Umbilical cord (tissue), 2 donors: Measurements from ENCODE around the gene SC5D. TPM values are rescaled to one million over a fixed set of nuclear protein-coding genes. Genes with fewer than 3 reads are reported as not detected.

Experiments used
- DNase-seq: peaks from one replicate; pipeline ENCODE4 v3.0.0-alpha.2; 2015; ENCODE audit warnings: low spot score
- total RNA-seq: library from RNA; depleted of rRNA; stranded (reverse); fragments of >200 nt; gene quantifications from one replicate; pipeline ENCODE4 v1.2.3, GENCODE V29; 2014; ENCODE audit warnings: low replicate concordance; ENCODE audit not compliant: insufficient read depth

The SC5D gene
- total RNA-seq, 1 donor from 2014 or later = 31.1 TPM

DNA sequence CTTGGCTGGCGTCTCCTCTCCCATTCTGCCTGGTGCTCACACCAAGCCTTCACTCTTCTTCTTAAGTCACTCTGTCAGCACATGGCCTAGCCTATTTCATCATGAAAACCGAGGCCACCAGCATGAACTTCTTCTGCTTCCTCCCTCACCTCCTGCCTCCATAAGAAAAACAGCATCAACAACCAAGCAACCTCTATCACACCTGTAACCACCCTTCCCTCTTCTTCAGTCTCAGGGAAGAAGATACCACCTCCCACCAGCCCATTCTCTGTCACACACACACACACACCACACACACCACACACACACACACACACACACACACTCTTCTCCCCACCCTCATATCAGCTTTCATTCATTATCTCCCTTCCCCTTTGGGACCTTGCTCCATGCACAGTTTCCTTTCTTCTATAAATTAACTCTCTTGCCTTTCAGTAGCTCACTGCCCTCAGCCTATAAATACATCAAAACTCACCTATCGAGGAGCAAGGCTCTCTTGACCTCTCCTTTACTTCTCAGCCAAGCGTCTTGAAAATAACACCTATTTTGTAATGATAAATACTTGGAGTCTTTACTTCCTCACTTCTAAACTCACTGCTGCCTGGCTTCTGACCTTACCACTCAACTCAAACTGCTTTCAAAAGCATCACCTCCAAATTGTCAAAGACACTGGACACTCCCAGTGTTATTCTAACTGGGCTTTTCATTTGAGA lies 36.6 kb downstream of the SC5D start:
- no peak for DNase-seq

- no peak for DNase-seq
Observed at GRCh38 chr11:121329781-121330395, 37.3 kb downstream of the SC5D start.

- no peak for DNase-seq
Observed at GRCh38 chr11:121330614-121331435, 38.3 kb downstream of the SC5D start.

- no peak for DNase-seq
Observed at GRCh38 chr11:121334973-121335710, 42.6 kb downstream of the SC5D start.

DNA sequence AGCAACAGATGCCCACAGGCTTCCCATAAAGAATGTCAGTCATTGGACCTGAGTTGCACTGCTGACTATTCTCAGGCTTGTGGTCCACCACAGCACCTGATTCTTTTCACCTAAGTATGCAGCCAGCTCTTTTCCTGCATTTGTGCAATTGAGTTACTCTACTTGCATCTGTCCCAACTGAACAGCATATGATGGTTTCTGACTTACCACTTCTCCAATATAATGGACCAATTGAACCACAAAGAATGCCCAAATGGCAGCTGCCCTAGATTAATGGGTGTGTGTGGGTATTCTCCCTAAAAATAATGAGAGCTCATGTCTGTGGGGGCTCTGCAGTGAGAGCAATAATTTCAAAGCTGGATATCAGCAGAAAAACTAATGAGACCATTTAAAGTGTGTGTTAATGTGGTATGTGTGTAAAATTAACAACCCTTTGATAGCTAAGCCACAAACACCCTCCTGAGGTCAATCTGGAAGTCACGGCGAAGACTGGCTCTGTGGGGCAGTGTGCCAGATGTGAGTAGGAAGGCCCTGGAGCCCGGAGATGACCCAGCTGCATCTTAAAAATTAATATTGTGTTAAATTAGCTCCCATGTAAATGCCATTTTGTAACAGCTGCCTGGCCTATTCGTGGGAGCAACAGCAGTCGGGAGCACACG lies 43.8 kb downstream of the SC5D start:
- no peak for DNase-seq

DNA sequence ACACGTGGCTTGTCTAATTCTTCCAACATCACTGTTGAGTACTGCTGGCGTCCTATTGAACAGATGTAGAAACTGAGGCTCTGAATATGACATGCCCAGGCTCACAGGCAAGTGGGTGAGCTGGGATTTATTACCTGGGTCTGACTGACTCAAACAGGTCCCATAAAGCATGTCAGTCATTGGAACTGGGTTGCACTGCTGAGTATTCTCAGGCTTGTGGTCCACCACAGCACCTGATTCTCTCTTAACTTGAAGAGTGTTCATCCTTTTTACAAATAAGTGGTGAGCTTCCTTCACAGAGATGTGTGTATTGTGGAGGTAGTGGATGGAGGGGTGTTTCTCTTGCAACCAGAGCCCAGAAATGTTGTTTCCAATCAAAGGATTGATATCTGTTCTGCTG lies 44.5 kb downstream of the SC5D start:
- DNase-seq = no peak

DNA sequence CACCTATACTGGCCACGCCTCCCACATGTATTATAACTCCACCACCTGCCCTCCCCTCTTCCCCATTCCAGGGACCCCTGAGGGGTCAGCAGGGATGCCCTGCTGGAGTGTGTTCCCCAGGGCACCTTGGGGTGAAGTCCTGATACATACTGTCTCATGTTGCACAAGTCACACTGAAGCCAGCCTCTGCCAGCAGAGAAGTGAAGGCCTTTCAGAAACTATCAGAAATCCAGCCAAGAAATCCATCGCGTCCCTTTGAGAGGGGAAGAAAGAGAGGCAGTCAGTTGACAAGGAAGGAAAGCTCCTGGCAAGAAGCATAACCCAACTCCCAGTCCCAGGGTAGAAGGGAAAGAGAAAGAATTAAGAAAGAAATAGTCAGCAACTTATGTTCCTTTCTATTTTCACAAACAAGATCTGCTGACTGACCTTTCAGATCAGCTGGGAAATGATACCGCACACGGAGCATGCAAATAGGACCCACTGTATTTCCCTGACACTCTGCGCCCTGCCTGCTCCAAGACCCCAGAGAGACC lies 45.2 kb downstream of the SC5D start:
- no peak for DNase-seq

GRCh38 chr11:121338536-121338935 lies 46.0 kb downstream of the SC5D start:
- no peak for DNase-seq

DNA sequence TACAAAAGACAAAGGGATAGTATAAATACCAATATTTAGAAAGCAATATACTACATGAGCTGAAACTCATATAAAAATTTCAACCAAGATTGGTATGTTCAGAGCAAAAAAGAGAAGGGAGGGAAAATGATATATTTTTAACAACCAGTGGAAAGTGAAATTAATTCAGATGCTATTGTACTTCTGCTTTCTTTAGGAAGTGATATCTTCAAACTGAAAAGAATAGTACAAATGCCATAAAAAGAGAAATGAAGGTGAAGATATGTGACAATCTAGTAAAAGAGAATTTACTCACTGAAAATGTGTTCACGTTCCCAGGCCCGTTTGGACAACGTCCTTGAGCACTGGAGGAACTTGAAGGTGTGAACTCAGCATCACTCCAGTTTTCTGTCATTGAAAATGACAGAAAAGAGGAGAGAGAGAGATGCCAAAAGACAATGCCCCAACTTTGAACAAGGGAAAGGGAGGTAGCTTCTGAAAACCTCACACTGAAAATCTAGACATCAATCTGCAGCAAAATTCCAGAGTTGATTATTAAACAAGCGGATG lies 47.5 kb downstream of the SC5D start:
- DNase-seq = no peak

DNA sequence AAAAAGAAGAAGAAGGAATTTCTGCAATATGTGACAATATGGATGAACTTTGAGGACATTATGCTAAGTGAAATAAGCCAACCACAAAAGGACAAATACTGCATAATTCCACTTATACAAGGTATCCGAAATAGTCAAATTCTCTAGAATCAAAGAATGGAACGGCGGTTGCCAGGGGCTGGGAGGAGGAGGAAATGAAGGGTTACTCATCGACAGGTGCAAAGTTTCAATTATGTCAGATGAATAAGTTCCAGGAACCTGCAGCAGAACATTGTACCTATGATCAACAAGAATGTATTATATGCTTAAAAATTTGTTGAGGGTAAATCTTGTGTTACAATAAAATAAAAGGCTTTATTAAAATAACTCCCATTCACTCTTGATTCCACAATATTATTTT lies 49.0 kb downstream of the SC5D start:
- DNase-seq = no peak

DNA sequence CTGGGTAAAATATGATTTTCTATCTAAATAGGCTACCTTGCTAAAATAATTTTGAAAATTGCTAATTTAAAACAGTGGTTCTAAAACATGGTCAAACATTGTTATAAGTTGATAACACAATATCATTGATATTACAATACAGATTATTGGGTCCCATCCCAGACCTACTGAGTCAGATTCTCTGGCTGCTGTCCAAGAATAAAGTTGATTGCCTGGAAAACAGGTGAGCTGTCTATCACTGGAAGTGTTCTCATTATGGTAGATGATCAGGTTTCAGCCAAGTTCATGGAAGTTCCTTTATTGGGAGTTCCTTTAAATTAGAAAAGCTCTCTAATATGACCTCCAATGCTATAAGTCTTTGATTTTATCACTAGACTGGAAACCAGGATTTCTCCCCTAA lies 52.3 kb downstream of the SC5D start:
- DNase-seq = no peak

DNA sequence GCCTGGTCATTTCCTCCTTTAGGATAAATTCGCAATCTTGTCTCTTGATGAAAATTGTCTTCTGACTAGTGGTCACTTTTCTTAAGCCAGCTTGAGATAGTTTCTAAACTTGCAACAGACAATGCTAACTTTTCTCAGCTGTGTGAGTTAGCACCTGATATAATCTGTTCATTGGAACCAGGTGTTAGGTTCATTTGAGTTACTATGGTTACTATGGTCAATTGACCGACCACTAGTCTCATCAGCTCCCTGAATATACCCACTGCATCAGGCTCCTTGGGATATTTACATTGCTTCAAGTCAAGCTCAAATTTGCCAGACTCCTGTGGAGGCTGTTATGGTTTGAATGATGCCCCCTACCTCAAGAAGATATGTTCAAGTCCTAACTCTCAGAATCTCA lies 54.5 kb downstream of the SC5D start:
- no peak for DNase-seq

- DNase-seq = peak; percentile 80
Observed at GRCh38 chr11:121347813-121348212, 55.2 kb downstream of the SC5D start.

- no peak for DNase-seq
Observed at GRCh38 chr11:121348220-121348875, 55.8 kb downstream of the SC5D start.

DNA sequence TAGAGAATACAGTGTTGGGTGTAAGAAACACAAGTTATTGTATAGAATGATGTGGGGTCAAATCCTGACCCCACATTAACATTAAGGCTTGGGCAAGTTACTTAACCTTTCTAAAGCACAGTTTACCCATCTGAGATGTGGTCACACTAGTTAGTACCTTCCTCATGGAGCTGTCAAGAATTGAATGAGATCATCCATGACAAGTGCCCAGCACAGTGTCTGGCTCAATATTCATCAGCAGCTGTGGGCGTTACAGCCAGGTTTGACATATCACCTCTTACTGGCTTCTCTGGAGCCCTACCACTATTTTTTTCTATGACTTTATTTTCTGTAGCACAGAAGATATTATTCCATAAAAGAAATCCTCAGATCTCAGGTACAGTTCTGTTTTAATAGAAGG lies 57.2 kb downstream of the SC5D start:
- DNase-seq = no peak

GRCh38 chr11:121350314-121351082 lies 57.9 kb downstream of the SC5D start:
- no peak for DNase-seq

DNA sequence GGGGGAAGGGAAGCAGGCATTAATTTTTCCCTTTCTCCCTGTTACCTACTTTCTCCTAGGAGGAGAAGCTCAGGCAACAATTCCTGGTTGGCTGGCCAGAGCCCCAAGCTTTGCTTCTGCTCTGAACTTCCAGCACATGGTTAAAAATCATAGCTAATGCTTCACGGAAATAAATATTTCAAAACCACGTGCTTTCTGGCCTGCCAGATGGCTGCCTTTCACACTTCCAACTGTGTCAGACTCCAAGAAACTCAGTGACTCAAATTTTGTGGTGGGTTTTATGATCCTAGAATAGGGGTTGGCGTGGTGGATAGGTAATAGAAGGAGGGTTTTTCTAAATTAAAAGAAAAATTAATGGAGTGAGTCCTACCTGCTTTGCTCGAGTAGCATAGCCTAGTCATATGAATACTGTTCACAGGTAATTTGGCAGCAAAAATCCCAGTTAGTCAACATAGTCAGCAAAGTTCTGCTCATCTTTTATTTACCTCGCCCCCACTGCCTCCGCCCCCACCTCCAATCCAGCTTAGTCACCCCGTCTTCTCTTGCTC lies 58.6 kb downstream of the SC5D start:
- DNase-seq = peak; percentile 19

DNA sequence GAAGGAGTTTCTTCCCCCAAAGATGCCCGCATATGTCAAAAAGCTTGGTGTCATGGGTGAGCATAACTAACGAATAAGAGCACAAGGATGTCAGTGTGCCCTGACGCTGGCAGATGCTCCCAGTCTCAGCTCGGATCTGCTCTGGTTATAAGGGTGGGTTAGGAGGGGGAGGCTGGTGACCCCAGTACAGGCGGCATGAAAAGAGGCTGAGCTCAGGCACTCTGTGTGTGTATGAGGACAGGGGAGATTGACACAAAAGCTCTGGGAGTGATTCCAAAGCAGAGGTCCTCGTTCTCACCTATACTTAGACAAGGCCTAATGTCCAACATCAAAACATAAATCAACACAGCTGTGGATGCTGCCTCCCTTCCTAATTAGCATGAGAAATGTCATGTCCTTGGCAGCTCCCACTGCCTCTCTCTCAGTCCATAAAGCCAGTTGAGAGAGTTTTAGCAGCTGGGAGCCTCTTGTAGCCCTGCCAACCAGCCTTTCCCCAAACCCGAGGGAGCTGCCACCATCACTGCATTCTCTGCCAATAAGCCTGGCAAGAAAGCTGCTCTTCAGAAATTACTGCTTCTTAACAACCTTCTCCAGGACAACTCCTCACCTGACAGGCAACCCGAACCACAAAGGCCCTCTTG lies 59.8 kb downstream of the SC5D start:
- no peak for DNase-seq

GRCh38 chr11:121354192-121354591 lies 61.6 kb downstream of the SC5D start:
- DNase-seq = no peak
